ENCODE data around the gene ADAMTS12.

Gene ADAMTS12

DNA sequence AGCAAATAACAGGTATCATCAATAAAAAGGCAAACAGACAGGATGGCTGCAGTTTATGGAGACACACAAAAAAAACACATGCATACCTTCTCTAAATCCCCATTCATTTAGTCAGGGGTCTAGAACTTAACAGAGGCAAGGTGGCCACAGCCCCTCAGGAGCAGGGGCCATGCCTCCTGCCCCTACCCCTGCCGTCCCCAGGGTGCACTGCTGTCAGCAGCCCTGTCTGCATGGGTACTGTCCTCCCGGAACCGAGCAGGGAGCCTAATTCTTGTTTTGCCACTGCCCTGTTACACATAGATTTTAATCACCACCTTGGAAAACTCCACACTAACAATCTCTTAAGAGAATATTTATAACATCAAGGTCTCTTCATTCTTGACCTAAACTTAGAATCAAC lies 39.0 kb downstream of the ADAMTS12 start:
- DNase-seq (ENCODE audit: low read depth): no peak
- no peak overlapping the region for H3K4me3 ChIP-seq (ENCODE audit: low read depth, low read length)
- TF ChIP-seq, protein P1, sequence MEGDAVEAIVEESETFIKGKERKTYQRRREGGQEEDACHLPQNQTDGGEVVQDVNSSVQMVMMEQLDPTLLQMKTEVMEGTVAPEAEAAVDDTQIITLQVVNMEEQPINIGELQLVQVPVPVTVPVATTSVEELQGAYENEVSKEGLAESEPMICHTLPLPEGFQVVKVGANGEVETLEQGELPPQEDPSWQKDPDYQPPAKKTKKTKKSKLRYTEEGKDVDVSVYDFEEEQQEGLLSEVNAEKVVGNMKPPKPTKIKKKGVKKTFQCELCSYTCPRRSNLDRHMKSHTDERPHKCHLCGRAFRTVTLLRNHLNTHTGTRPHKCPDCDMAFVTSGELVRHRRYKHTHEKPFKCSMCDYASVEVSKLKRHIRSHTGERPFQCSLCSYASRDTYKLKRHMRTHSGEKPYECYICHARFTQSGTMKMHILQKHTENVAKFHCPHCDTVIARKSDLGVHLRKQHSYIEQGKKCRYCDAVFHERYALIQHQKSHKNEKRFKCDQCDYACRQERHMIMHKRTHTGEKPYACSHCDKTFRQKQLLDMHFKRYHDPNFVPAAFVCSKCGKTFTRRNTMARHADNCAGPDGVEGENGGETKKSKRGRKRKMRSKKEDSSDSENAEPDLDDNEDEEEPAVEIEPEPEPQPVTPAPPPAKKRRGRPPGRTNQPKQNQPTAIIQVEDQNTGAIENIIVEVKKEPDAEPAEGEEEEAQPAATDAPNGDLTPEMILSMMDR (IDR thresholded peaks at IDR 0.05; ENCODE audit: low read depth, low read length, missing control alignments): no peak
- in situ Hi-C loops (cut with HindIII; ENCODE audit: low sequenced_read_pairs): no loop called here

DNA sequence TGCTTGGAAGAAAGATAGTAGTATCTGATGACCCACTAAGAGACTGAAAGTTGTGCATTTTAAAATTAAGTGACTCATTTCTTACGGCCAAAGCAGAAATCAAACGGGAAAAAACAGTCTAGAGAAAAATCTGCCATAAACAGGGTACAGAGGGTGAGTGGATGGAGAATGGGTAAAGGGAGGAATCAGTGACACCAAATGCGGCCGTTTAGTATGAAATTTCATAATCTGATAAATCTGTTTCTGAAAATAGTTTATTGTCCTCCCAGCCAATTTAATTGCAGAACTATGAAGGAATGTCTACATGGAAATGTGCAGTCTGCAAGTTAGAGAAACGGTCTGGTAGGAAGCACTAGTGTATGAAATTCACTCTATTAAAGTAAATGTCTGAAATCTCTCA lies 39.5 kb downstream of the ADAMTS12 start:
- TF ChIP-seq, protein P1 (IDR thresholded peaks at IDR 0.05; ENCODE audit: low read depth, low read length, missing control alignments): no peak
- H3K4me3 ChIP-seq (ENCODE audit: low read depth, low read length): no peak overlapping the region
- no peak for DNase-seq (ENCODE audit: low read depth)
- in situ Hi-C loops (cut with HindIII; ENCODE audit: low sequenced_read_pairs): no loop called here

DNA sequence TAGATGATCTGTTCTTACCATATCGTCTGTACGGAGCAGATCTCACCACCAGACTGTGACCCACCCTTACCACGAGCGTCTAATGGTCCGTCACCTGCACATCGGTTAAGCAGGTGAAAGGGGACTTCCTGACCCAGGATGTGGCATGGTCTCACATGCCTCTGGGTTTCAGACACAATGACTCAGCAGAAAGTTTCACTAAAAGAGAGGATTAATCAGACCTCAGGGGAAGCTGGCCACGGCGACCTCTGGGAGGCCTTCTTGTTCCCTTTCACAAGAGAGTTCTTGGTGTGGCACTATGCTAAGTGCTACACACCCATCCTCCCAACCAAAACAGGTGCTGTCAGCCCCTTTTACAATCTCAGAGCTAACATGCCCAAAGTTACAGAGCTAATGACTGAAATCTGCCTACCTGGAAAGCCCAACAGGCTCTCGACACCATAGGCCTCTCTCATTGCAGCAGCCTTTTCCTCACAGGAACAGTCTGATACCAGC lies 41.6 kb downstream of the ADAMTS12 start:
- in situ Hi-C loops (cut with HindIII; ENCODE audit: low sequenced_read_pairs): no loop called here
- TF ChIP-seq, protein P1 (IDR thresholded peaks at IDR 0.05; ENCODE audit: low read depth, low read length, missing control alignments): no peak
- DNase-seq (ENCODE audit: low read depth): peak; percentile 32
- H3K4me3 ChIP-seq (ENCODE audit: low read depth, low read length): no peak overlapping the region

DNA sequence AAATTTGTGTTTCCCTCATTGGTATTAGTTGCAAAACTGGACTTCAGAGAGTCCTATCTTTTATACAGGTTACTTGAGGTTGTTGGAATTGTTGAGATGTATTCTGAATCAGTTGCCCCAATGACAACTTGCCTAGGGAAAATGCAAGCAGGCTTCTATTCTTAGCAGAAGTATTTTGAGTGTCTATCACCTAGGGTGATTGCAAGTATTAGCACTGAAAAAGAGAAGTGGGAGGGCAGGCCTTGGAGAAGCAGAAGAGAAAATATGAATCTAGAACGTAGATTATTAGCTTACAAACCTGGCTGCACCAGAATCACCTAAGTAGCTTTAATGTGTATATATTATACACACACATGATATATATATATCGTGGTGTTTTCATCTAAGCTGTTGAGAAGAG lies 43.2 kb downstream of the ADAMTS12 start:
- no peak overlapping the region for H3K4me3 ChIP-seq (ENCODE audit: low read depth, low read length)
- DNase-seq (ENCODE audit: low read depth): no peak
- in situ Hi-C loops (cut with HindIII; ENCODE audit: low sequenced_read_pairs): no loop called here
- TF ChIP-seq, protein P1 (IDR thresholded peaks at IDR 0.05; ENCODE audit: low read depth, low read length, missing control alignments): no peak

DNA sequence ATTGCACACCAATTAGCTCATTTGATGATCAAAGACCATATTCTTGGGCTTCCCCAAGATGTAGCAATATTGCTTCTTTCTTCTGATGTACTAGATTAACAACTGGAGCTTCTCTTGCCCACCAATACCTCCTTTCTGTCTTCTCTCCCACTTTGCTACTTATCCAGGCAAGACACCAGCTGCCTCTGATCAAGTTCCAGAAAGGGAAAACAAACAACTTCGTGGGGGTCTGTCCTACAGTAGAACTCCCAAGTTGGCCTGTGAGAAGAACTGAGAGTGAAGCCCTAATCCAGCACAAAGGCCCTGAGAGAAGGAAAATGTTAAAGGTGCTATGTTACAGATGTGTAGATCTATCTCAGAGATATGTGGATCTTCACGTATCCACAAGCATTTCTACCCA lies 44.9 kb downstream of the ADAMTS12 start:
- H3K4me3 ChIP-seq (ENCODE audit: low read depth, low read length): no peak overlapping the region
- TF ChIP-seq, protein P1 (IDR thresholded peaks at IDR 0.05; ENCODE audit: low read depth, low read length, missing control alignments): no peak
- in situ Hi-C loops (cut with HindIII; ENCODE audit: low sequenced_read_pairs): no loop called here
- DNase-seq (ENCODE audit: low read depth): no peak

DNA sequence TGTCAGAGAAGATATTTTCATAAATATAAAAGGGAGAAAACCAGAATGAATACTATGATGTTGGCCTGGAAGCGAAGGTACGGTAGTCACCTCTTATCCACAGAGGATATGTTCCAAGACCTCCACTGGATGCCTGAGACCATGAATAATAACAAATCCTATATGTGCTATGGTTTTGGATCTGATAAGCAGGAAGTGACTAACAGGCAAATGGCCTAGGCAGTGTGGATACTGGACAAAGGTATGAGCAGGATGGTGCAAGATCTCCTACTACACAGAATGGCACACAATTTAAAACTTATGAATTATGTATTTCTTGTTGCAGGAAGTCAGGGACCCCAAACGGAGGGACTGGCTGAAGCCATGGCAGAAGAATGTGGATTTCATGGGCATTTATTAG lies 48.2 kb downstream of the ADAMTS12 start:
- TF ChIP-seq, protein P1 (IDR thresholded peaks at IDR 0.05; ENCODE audit: low read depth, low read length, missing control alignments): no peak
- H3K4me3 ChIP-seq (ENCODE audit: low read depth, low read length): no peak overlapping the region
- in situ Hi-C loops (cut with HindIII; ENCODE audit: low sequenced_read_pairs): no loop called here
- peak; percentile 57 for DNase-seq (ENCODE audit: low read depth)

DNA sequence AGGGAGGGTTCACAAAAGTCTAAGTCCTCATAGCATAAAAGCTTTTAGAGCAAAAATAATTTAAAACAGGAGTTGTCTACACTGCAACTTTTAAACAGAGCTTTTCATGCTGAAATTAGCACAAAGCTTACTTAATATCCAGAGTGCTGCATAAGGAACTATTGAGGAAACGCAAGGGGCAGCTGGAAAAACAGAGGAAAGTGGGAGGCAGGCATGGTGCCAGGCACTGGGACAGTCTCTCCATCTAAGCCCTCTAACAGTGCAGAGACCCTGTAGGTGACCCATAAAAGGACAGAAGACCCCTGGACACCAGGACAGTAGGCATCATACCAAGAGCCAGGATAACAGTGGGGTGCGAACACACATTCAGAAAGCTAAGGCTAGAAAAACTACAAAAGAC lies 49.3 kb downstream of the ADAMTS12 start:
- DNase-seq (ENCODE audit: low read depth): no peak
- TF ChIP-seq, protein P1 (IDR thresholded peaks at IDR 0.05; ENCODE audit: low read depth, low read length, missing control alignments): no peak
- in situ Hi-C loops (cut with HindIII; ENCODE audit: low sequenced_read_pairs): no loop called here

More for the DNA sequence above, 49.3 kb downstream of the ADAMTS12 start:
- no peak overlapping the region for H3K4me3 ChIP-seq (ENCODE audit: low read depth, low read length)

Measured in astrocyte of the cerebellum (primary cell).